ENCODE measurements around the gene ASRGL1. TPM values are rescaled to one million over a fixed set of nuclear protein-coding genes. Genes with fewer than 3 reads are reported as not detected.

The ASRGL1 gene
- polyA plus RNA-seq, 2 of the 4 experiments (the other 2 are of a cell fraction): 12.7 to 19.5 TPM

- TF ChIP-seq SREBF2 (IDR thresholded peaks at IDR 0.05): no peak
These were observed 50.1 kb downstream of the ASRGL1 start (continued) for GRCh38 chr11:62387381-62387780.

- no peaks in the 10 kb centered on the region for H3K9me3 ChIP-seq
- ATAC-seq (no peak), DNase-seq (ENCODE audit: low read depth in 1 of 2, low spot score in 1 of 2) (no peak), FAIRE-seq (no peak)
- CTCF ChIA-PET: interaction anchor here (1.1 to 2.2 kb wide), 3 partner anchors 17 to 154 kb away, joined by 3 to 9 read pairs (median 6); no protein-coding TSS in a partner anchor
- H3K4me2 ChIP-seq: no peak overlapping the region
- H3K4me3 ChIP-seq: no peak overlapping the region
- 87% methylated on average over 11 of the region's 11 CpGs for WGBS (ENCODE audit: missing lambda C conversion rate)
- H3K4me1 ChIP-seq: peaks cover 12% of the 10 kb centered on the region
- TF ChIP-seq RAD21 (conservative IDR thresholded peaks at IDR 0.05 in 1 of 2, IDR thresholded peaks at IDR 0.05 in 1 of 2) (no peak), CTCF (IDR thresholded peaks at IDR 0.05) (no peak), HOXB13 (CRISPR knock-in tag; IDR thresholded peaks at IDR 0.05; ENCODE audit: low read depth) (no peak), HDAC2 (IDR thresholded peaks at IDR 0.05) (no peak), CBX8 (IDR thresholded peaks at IDR 0.05) (no peak), GATA3 (IDR thresholded peaks at IDR 0.05; ENCODE audit: borderline replicate concordance) (no peak), RNF2 (IDR thresholded peaks at IDR 0.05; ENCODE audit: borderline replicate concordance, low read depth) (no peak), ZC3H11A (IDR thresholded peaks at IDR 0.05) (no peak), CHD2 (IDR thresholded peaks at IDR 0.05; ENCODE audit: low read length, partially characterized antibody) (no peak), KDM5A (IDR thresholded peaks at IDR 0.05) (no peak), USF2 (IDR thresholded peaks at IDR 0.05) (no peak), EHMT2 (IDR thresholded peaks at IDR 0.05; ENCODE audit: low read depth) (no peak), HEYL (CRISPR knock-in tag; IDR thresholded peaks at IDR 0.05) (no peak), POLR2A (IDR thresholded peaks at IDR 0.05; ENCODE audit: low read length) (no peak), TFCP2L1 (CRISPR knock-in tag; IDR thresholded peaks at IDR 0.05) (no peak), RCOR1 (IDR thresholded peaks at IDR 0.05; ENCODE audit: low read depth, low read length) (no peak), NPAS2 (CRISPR knock-in tag; IDR thresholded peaks at IDR 0.05; ENCODE audit: borderline replicate concordance) (no peak), KDM1A (IDR thresholded peaks at IDR 0.05; ENCODE audit: low read depth) (no peak), SREBF2 (IDR thresholded peaks at IDR 0.05) (no peak), RARB (CRISPR knock-in tag; IDR thresholded peaks at IDR 0.05) (no peak)
- POLR2A ChIA-PET: no interaction called here
- H3K27ac ChIP-seq: no peak overlapping the region
These were observed 51.8 kb downstream of the ASRGL1 start for GRCh38 chr11:62388999-62389398.

GRCh38 chr11:62390237-62390636 is 53.0 kb downstream of the ASRGL1 start:
- ATAC-seq: no peak
- Histone ChIP-seq H3K9me3 (no peaks in the 10 kb centered on the region), H3K27ac (no peak overlapping the region), H3K4me3 (no peak overlapping the region), H3K4me2 (no peak overlapping the region), H3K4me1 (peaks cover 14% of the 10 kb centered on the region)
- POLR2A ChIA-PET: no interaction called here
- CTCF ChIA-PET: interaction anchor here (0.7 to 8.3 kb wide), 12 partner anchors 9 to 180 kb away, joined by 3 to 201 read pairs (median 8); partner anchors contain the start of gene AHNAK
- DNase-seq (ENCODE audit: low read depth in 1 of 2, low spot score in 1 of 2): no peak
- FAIRE-seq: no peak
- WGBS (ENCODE audit: missing lambda C conversion rate): 73% methylated on average over 5 of the region's 5 CpGs
- TF ChIP-seq HMGXB4 (CRISPR knock-in tag; IDR thresholded peaks at IDR 0.05; ENCODE audit: borderline replicate concordance): no peak
- no peak for TF ChIP-seq MAZ (IDR thresholded peaks at IDR 0.05; ENCODE audit: borderline replicate concordance, low read depth, low read length)
- no peak for TF ChIP-seq RARB (CRISPR knock-in tag; IDR thresholded peaks at IDR 0.05)
- no peak for TF ChIP-seq FOXS1 (CRISPR knock-in tag; IDR thresholded peaks at IDR 0.05)
- no peak for TF ChIP-seq RFX5 (IDR thresholded peaks at IDR 0.05)
- TF ChIP-seq ELK1 (IDR thresholded peaks at IDR 0.05; ENCODE audit: low read depth, low read length): no peak
- no peak for TF ChIP-seq USF2 (IDR thresholded peaks at IDR 0.05)
- no peak for TF ChIP-seq ESRRA (IDR thresholded peaks at IDR 0.05; ENCODE audit: borderline replicate concordance, low read length)
- no peak for TF ChIP-seq CBX2 (IDR thresholded peaks at IDR 0.05; ENCODE audit: borderline replicate concordance, low read depth)
- TF ChIP-seq GATA3 (IDR thresholded peaks at IDR 0.05; ENCODE audit: borderline replicate concordance): no peak

Measured in A549 (cell line).